ENCODE results near the gene CLVS2. TPM values are rescaled to one million over a fixed set of nuclear protein-coding genes. Genes with fewer than 3 reads are reported as not detected.

CLVS2 gene
- total and polyA plus RNA-seq, 2 of the 4 experiments (the other 2 are of a cell fraction), result 0.02 TPM; not detected in 1

DNA sequence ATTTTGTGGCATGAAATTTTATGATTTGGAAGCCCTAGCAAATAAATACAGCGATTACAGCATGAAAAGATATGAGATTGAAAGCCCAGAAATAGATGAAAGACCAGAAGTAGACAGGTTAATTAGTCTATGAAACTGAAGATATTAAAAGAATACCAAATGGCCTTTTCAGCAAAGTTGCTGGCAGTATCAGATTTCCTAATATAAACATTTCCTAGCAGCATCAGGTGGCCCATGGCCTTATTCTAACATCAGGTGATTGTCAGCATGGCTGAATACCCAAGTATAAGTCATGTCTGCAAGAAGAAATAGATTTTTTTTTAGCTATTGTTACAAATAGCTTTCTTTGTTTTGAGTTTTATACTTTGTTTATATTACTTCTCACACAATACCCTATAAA, 93.2 kb downstream of the CLVS2 start:
- DNase-seq (no peak), ATAC-seq (ENCODE audit: low read depth) (no peak)
- no peak overlapping the region for H4K91ac ChIP-seq (ENCODE audit: insufficient read depth, low read depth, low read length)
- H4K8ac ChIP-seq (ENCODE audit: low read depth in 2 of 2, low read length in 2 of 2), result no peak overlapping the region
- H2AK9ac ChIP-seq (replicated peaks; ENCODE audit: low read depth, low read length, poor library complexity), result no peak overlapping the region
- no peaks in the 10 kb centered on the region for H3K4me1 ChIP-seq (ENCODE audit: control insufficient read depth, insufficient read depth, low read length)
- H4K20me1 ChIP-seq (ENCODE audit: insufficient read depth, low read length), result no peaks in the 10 kb centered on the region
- no peak overlapping the region for H2BK20ac ChIP-seq (ENCODE audit: low read depth, low read length)
- dilution Hi-C loops (cut with HindIII; ENCODE audit: low sequenced_read_pairs, unreplicated experiment) (no loop called here), intact Hi-C loops (cut with micrococcal nuclease) (no loop called here), in situ Hi-C loops (cut with MboI; ENCODE audit: low sequenced_read_pairs) (no loop called here)
- no peaks in the 10 kb centered on the region for H3K9me1 ChIP-seq (ENCODE audit: insufficient read depth, low read length)
- no peaks in the 10 kb centered on the region for H3K27me3 ChIP-seq (ENCODE audit: control insufficient read depth, insufficient read depth, low read length)
- no CpG with 5 or more reads among the region's 1 CpG for WGBS, 2 experiments (ENCODE audit: extremely low coverage in 2 of 2, insufficient read length in 1 of 2)
- no peak overlapping the region for H4K5ac ChIP-seq (ENCODE audit: low read depth, low read length)
- H3K4me2 ChIP-seq (ENCODE audit: low read depth, low read length), result no peak overlapping the region
- H3K18ac ChIP-seq (ENCODE audit: low read depth, low read length), result no peak overlapping the region
- no peak overlapping the region for H2BK5ac ChIP-seq (ENCODE audit: low read depth, low read length, poor library complexity, severe bottlenecking)
- H2AFZ ChIP-seq (replicated peaks; ENCODE audit: low read length, poor library complexity), result no peak overlapping the region
- H3K9ac ChIP-seq (ENCODE audit: low read depth, low read length), result no peak overlapping the region
- TF ChIP-seq, protein P1, sequence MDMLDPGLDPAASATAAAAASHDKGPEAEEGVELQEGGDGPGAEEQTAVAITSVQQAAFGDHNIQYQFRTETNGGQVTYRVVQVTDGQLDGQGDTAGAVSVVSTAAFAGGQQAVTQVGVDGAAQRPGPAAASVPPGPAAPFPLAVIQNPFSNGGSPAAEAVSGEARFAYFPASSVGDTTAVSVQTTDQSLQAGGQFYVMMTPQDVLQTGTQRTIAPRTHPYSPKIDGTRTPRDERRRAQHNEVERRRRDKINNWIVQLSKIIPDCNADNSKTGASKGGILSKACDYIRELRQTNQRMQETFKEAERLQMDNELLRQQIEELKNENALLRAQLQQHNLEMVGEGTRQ (IDR thresholded peaks at IDR 0.05; ENCODE audit: low read depth, low read length), result no peak
- TF ChIP-seq MAFK (IDR thresholded peaks at IDR 0.05; ENCODE audit: low read depth, low read length) (no peak), BHLHE40 (IDR thresholded peaks at IDR 0.05; ENCODE audit: low read depth, low read length) (no peak), CEBPB (IDR thresholded peaks at IDR 0.05; ENCODE audit: low read depth, low read length) (no peak), RAD21 (IDR thresholded peaks at IDR 0.05; ENCODE audit: low read length) (no peak)
- no peak overlapping the region for H3K27ac ChIP-seq (ENCODE audit: insufficient read depth, low read length)
- no peak overlapping the region for H3K4ac ChIP-seq (ENCODE audit: low read depth, low read length)
- no peak overlapping the region for H3K4me3 ChIP-seq (ENCODE audit: insufficient read depth, low read depth, low read length)
- H2BK15ac ChIP-seq (ENCODE audit: low read depth, low read length), result no peak overlapping the region
- H3K9me3 ChIP-seq (ENCODE audit: control insufficient read depth, insufficient read depth, low read length), result peaks cover 8% of the 10 kb centered on the region
- H2BK120ac ChIP-seq (ENCODE audit: low read depth, low read length), result no peak overlapping the region
- CTCF ChIA-PET, result no interaction called here
- no TSS peak for BruUV-seq (replicated peaks)
- POLR2A ChIA-PET (ENCODE audit: unreplicated experiment), result no interaction called here
- no peak overlapping the region for H3K23ac ChIP-seq (ENCODE audit: low read depth, low read length)
- no peak overlapping the region for H2AK5ac ChIP-seq (ENCODE audit: low read depth, low read length)
- H3K56ac ChIP-seq (ENCODE audit: extremely low read depth, insufficient read depth, low read length), result no peak overlapping the region
- H3K79me1 ChIP-seq (ENCODE audit: low read depth in 1 of 2, low read length in 2 of 2), result no peaks in the 10 kb centered on the region
- H3K36me3 ChIP-seq (ENCODE audit: control insufficient read depth, insufficient read depth, low read length), result no peaks in the 10 kb centered on the region
- no peak overlapping the region for H3K14ac ChIP-seq (replicated peaks; ENCODE audit: low read depth, low read length)
